Naive thymus-derived CD4-positive, alpha-beta T cell (primary cell): Measurements from ENCODE around the gene BACH1. TPM values are rescaled to one million over a fixed set of nuclear protein-coding genes. Genes with fewer than 3 reads are reported as not detected.
"Not testable (repeated sequence)": the region's sequence is repeated elsewhere in the genome, so short reads cannot be mapped to it uniquely, and the experiment has no call there.

Source experiments
- ATAC-seq: fragments of 150-1000 bp; cut with Tn5 transposase; 2 replicates; pipeline ENCODE4 v1.10.0; 2021; ENCODE audit warnings: mild to moderate bottlenecking, moderate library complexity
- CTCF ChIA-PET: fragments of 350-600 bp; sonication (Branson Sonifier 250); formaldehyde crosslinking; loops from one replicate; lab custom pipeline; 2021; ENCODE audit warnings: antibody characterized with exemption; lab: Charles Lee
- POLR2A ChIA-PET: fragments of 350-600 bp; sonication (Branson Sonifier 250); formaldehyde crosslinking; loops from one replicate; lab custom pipeline; 2021; ENCODE audit warnings: antibody characterized with exemption, inconsistent platforms; lab: Charles Lee
- DNase-seq, 9 donors: peaks; one replicate each; pipeline versions ENCODE4 v3.0.0 to v3.0.0-alpha.2; 2020 to 2022; ENCODE audit warnings: mixed read lengths in 1 of 9
- H3K27ac ChIP-seq: one replicate; pipeline ENCODE4 v1.7.0; 2013; ENCODE audit warnings: mild to moderate bottlenecking, low read depth, low read length, moderate library complexity
- H3K27me3 ChIP-seq, 2 donors: one replicate each; pipeline ENCODE4 v1.7.0; 2013; ENCODE audit warnings: low read length in 2 of 2, mild to moderate bottlenecking in 2 of 2, moderate library complexity in 2 of 2; ENCODE audit not compliant: control insufficient read depth in 2 of 2, insufficient read depth in 2 of 2
- H3K36me3 ChIP-seq, 3 experiments: 1 replicate in 2 of 3; 2 replicates in 1 of 3; pipeline ENCODE4 v1.7.0; 2013; ENCODE audit warnings: low read length in 3 of 3, mild to moderate bottlenecking in 3 of 3, moderate library complexity in 1 of 3; ENCODE audit not compliant: insufficient read depth in 3 of 3, control insufficient read depth in 2 of 3
- H3K4me1 ChIP-seq, 2 donors: one replicate each; pipeline ENCODE4 v1.7.0; 2013; ENCODE audit warnings: low read length in 2 of 2, mild to moderate bottlenecking in 2 of 2, moderate library complexity in 1 of 2; ENCODE audit not compliant: control insufficient read depth in 2 of 2, insufficient read depth in 2 of 2
- H3K4me3 ChIP-seq: 2 replicates; pipeline ENCODE4 v1.7.0; 2013; ENCODE audit warnings: mild to moderate bottlenecking, low read length
- H3K9me3 ChIP-seq, 3 experiments: 1 replicate in 2 of 3; 2 replicates in 1 of 3; pipeline ENCODE4 v1.7.0; 2013; ENCODE audit warnings: low read length in 3 of 3; ENCODE audit not compliant: control insufficient read depth in 2 of 3
- H3K27ac Mint-ChIP-seq, 9 donors: one replicate each; pipeline ENCODE4 v1.8.0; 2020 to 2022; ENCODE audit warnings: mixed read lengths in 9 of 9, mild to moderate bottlenecking in 8 of 9, moderate library complexity in 5 of 9, inconsistent platforms in 2 of 9
- H3K27me3 Mint-ChIP-seq, 5 donors: one replicate each; pipeline ENCODE4 v1.8.0; 2021 to 2022; ENCODE audit warnings: mixed read lengths in 5 of 5, mild to moderate bottlenecking in 1 of 5
- H3K36me3 Mint-ChIP-seq, 5 donors: one replicate each; pipeline ENCODE4 v1.8.0; 2020 to 2022; ENCODE audit warnings: mixed read lengths in 5 of 5, mild to moderate bottlenecking in 3 of 5, inconsistent platforms in 1 of 5
- H3K4me1 Mint-ChIP-seq, 7 donors: one replicate each; pipeline ENCODE4 v1.8.0; 2020 to 2022; ENCODE audit warnings: mixed read lengths in 7 of 7, mild to moderate bottlenecking in 3 of 7, inconsistent platforms in 1 of 7
- H3K4me3 Mint-ChIP-seq, 10 donors: one replicate each; pipeline ENCODE4 v1.8.0; 2020 to 2022; ENCODE audit warnings: mild to moderate bottlenecking in 10 of 10, mixed read lengths in 10 of 10, moderate library complexity in 6 of 10, inconsistent platforms in 2 of 10
- H3K9me3 Mint-ChIP-seq, 11 donors: one replicate each; pipeline ENCODE4 v1.8.0; 2020 to 2022; ENCODE audit warnings: mixed read lengths in 11 of 11, mild to moderate bottlenecking in 4 of 11, inconsistent platforms in 1 of 11, moderate library complexity in 1 of 11
- intact Hi-C, 2 donors: fragments of 100-400 bp; cut with micrococcal nuclease; formaldehyde crosslinking; loops; one replicate each; pipeline ENCODE4 v1.15.1; 2023
- polyA plus RNA-seq, 2 donors: library from polyadenylated mRNA; unstranded; fragments of 300-500 nt; fragmentation: Illumina TruSeq; gene quantifications; one replicate each; pipeline ENCODE4 v1.2.3, GENCODE V29; 2021
- total RNA-seq, 6 experiments: library from RNA in 5 of 6; stranded (reverse) in 5 of 6; gene quantifications; 1 replicate in 5 of 6; 2 replicates in 1 of 6; pipeline ENCODE4 v1.2.3 and lab custom pipeline; 2021 to 2026

The BACH1 gene
- total and polyA plus RNA-seq, 7 experiments from 2014 or later, result 22.6 to 95.6 (median 42.0) TPM

DNA sequence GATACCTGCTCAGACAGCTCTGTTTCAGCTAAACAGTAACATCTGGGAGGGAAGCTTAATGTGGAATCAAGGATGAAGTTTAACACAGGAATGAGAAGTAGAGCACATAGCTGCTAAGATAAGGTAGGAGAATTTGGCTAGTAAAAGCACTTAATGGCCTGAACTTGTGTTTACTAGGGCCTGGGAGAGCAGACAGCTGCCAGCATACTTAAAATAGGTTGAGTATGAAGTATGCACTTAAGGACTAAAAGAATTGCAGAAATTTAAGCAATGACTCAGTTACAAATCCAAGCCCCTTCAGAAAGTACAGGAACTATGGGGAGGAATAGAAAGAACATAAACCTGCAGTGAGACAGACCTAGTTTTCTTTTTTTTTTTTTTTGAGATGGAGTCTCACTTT is 53.0 kb downstream of the BACH1 start:
- Histone ChIP-seq H3K27ac (no peak overlapping the region), H3K4me1 (peaks cover 0 to 6% of the 10 kb centered on the region in 2 donors), H3K4me3 (no peak overlapping the region), H3K36me3 (peaks cover 0 to 9% (median 0%) of the 10 kb centered on the region in 3 experiments), H3K27me3 (no peaks in the 10 kb centered on the region), H3K9me3 (peaks cover 0 to 5% (median 0%) of the 10 kb centered on the region in 3 experiments)
- DNase-seq (no peak), ATAC-seq (no peak)
- Mint-ChIP-seq H3K36me3 (peaks cover 13 to 38% (median 34%) of the 10 kb centered on the region in 5 donors), H3K4me1 (peaks cover 7 to 17% (median 14%) of the 10 kb centered on the region in 7 donors), H3K4me3 (no peak overlapping the region), H3K9me3 (peaks cover 9 to 26% (median 15%) of the 10 kb centered on the region in 11 donors), H3K27ac (no peak overlapping the region), H3K27me3 (no peaks in the 10 kb centered on the region)
- intact Hi-C loops, result no loop called here
- ChIA-PET POLR2A (no interaction called here), CTCF (interaction anchor here (0.6 to 2.6 kb wide), 2 partner anchors 20 to 324 kb away, joined by 4 to 7 read pairs; no protein-coding TSS in a partner anchor)

DNA sequence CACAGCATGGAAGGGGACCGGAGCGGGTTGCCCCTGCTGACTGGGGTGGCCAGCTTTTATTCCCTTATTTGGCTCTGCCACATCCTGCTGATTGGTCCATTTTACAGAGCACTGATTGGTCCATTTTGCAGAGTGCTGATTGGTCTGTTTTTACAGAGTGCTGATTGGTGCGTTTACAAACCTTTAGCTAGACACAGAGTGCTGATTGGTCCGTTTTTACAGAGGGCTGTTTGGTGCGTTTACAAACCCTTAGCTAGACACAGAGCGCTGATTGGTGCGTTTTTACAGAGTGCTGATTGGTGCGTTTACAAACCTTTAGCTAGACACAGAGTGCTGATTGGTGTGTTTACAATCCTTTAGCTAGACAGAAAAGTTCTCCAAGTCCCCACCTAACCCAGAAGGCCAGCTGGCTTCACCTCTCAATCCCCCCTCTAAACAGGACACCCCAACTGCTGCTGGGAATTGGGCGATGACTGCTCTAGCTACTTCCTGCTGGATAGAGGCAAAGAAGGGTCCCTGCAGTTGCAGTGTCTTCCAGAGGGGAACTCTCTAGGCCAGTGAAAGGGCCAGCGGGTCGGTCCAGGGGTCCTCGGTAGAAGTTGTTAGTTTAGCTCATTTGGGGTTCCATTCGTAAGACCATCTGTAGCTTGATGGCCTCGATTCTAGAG is 56.5 kb downstream of the BACH1 start:
- DNase-seq, H3K4me3 Mint-ChIP-seq, H3K4me1 ChIP-seq, H3K4me3 ChIP-seq, intact Hi-C loops, CTCF ChIA-PET, POLR2A ChIA-PET, H3K27me3 ChIP-seq, H3K36me3 ChIP-seq, H3K9me3 ChIP-seq, H3K27me3 Mint-ChIP-seq, H3K27ac ChIP-seq, ATAC-seq, H3K27ac Mint-ChIP-seq: not testable (repeated sequence)
- Mint-ChIP-seq H3K4me1 (peaks cover 4 to 21% (median 10%) of the 10 kb centered on the region in 7 donors), H3K9me3 (peaks cover 9 to 26% (median 15%) of the 10 kb centered on the region in 11 donors), H3K36me3 (peaks cover 13 to 42% (median 36%) of the 10 kb centered on the region in 5 donors)

DNA sequence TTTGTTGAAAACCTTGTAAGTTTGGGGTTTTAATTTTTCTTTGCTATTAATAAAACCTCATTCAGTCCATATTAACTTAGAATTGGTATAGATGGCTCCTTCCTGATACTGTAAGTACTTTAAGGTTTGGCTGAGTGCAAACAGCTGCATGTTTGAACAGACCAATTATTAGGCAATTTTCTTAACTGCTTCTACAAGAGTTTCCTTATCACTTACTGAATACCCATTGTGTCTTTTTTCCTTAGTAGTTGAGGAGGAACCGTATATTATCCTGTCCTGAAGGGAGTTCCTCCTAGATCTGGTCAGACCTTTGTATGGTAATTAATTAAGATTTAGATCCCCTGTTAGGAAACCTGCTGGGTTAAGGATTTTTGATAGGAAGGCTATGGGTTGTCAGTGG is 57.6 kb downstream of the BACH1 start:
- peaks cover 4 to 21% (median 10%) of the 10 kb centered on the region in 7 donors for H3K4me1 Mint-ChIP-seq
- H3K4me3 Mint-ChIP-seq, H3K4me1 ChIP-seq, ATAC-seq, CTCF ChIA-PET, H3K27me3 Mint-ChIP-seq, H3K36me3 ChIP-seq, H3K27me3 ChIP-seq, H3K27ac ChIP-seq, POLR2A ChIA-PET, H3K4me3 ChIP-seq, H3K9me3 ChIP-seq, H3K27ac Mint-ChIP-seq, intact Hi-C loops, DNase-seq: not testable (repeated sequence)
- peaks cover 13 to 36% (median 31%) of the 10 kb centered on the region in 5 donors for H3K36me3 Mint-ChIP-seq
- H3K9me3 Mint-ChIP-seq, result peaks cover 9 to 26% (median 15%) of the 10 kb centered on the region in 11 donors

DNA sequence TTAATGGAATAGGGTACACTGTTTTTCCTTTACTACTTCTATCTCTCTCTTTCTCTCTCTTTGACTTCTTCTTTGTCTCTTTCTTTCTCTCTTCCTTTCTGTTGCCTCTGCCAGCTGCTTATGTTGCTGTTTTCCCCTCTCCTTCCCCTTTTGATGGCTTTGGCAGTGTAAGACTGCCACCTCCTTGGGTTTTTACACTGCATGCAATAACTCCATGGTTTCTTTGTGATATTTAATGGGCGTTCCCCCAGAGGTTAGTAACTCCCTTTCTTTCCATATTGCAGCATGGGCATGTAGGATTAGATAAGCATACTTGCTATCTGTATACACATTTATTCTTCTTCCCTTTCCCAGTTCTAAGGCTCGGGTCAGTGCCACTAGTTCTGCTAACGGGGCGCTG is 58.1 kb downstream of the BACH1 start:
- H3K4me3 Mint-ChIP-seq, DNase-seq, H3K4me3 ChIP-seq, H3K27me3 Mint-ChIP-seq, H3K27ac ChIP-seq, intact Hi-C loops, H3K27me3 ChIP-seq, H3K36me3 ChIP-seq, H3K4me1 ChIP-seq, ATAC-seq, POLR2A ChIA-PET, H3K9me3 ChIP-seq: not testable (repeated sequence)
- CTCF ChIA-PET, result interaction anchor here (1.2 kb wide), 1 partner anchor 101 kb away, joined by 5 read pairs; no protein-coding TSS in a partner anchor
- Mint-ChIP-seq H3K4me1 (peaks cover 4 to 21% (median 10%) of the 10 kb centered on the region in 7 donors), H3K27ac (peak overlapping the region in 1 of 9 donors; percentile 33), H3K9me3 (peaks cover 9 to 26% (median 15%) of the 10 kb centered on the region in 11 donors), H3K36me3 (peaks cover 13 to 32% (median 26%) of the 10 kb centered on the region in 5 donors)

DNA sequence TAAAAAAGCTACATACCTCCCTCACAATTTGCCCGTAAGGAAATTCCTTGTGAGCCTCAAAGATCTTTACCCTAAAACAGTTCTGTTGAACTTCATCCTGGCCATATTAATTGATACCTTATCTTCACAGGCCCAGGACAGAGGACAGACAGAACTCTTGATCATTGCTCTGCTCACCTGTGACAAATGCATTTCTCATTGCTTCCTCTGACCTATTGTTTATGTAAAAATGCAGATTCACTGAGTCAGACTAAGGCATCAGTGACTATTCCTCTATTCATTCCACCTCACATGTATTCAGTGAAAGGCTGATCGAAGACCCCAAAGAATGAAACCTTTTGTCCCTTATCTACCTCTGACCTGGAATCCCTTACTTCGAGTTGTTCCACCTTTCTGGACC is 61.0 kb downstream of the BACH1 start:
- peaks cover 8 to 20% (median 15%) of the 10 kb centered on the region in 5 donors for H3K36me3 Mint-ChIP-seq
- H3K4me1 Mint-ChIP-seq, result peaks cover 4 to 21% (median 10%) of the 10 kb centered on the region in 7 donors
- peaks cover 0 to 2% (median 0%) of the 10 kb centered on the region in 3 experiments for H3K36me3 ChIP-seq
- H3K27me3 Mint-ChIP-seq, result no peaks in the 10 kb centered on the region
- H3K9me3 ChIP-seq, result peaks cover 0 to 3% (median 0%) of the 10 kb centered on the region in 3 experiments
- intact Hi-C loops, result no loop called here
- ATAC-seq (no peak), DNase-seq (no peak)
- H3K4me1 ChIP-seq, result no peaks in the 10 kb centered on the region
- H3K27ac ChIP-seq, result no peak overlapping the region
- ChIA-PET POLR2A (no interaction called here), CTCF (interaction anchor here (0.6 kb wide), 1 partner anchor 16 kb away, joined by 3 read pairs; no protein-coding TSS in a partner anchor)
- no peak overlapping the region for H3K4me3 ChIP-seq
- H3K4me3 Mint-ChIP-seq, result no peak overlapping the region
- peaks cover under 1 to 13% (median 4%) of the 10 kb centered on the region in 11 donors for H3K9me3 Mint-ChIP-seq
- no peak overlapping the region for H3K27ac Mint-ChIP-seq
- H3K27me3 ChIP-seq, result no peaks in the 10 kb centered on the region

DNA sequence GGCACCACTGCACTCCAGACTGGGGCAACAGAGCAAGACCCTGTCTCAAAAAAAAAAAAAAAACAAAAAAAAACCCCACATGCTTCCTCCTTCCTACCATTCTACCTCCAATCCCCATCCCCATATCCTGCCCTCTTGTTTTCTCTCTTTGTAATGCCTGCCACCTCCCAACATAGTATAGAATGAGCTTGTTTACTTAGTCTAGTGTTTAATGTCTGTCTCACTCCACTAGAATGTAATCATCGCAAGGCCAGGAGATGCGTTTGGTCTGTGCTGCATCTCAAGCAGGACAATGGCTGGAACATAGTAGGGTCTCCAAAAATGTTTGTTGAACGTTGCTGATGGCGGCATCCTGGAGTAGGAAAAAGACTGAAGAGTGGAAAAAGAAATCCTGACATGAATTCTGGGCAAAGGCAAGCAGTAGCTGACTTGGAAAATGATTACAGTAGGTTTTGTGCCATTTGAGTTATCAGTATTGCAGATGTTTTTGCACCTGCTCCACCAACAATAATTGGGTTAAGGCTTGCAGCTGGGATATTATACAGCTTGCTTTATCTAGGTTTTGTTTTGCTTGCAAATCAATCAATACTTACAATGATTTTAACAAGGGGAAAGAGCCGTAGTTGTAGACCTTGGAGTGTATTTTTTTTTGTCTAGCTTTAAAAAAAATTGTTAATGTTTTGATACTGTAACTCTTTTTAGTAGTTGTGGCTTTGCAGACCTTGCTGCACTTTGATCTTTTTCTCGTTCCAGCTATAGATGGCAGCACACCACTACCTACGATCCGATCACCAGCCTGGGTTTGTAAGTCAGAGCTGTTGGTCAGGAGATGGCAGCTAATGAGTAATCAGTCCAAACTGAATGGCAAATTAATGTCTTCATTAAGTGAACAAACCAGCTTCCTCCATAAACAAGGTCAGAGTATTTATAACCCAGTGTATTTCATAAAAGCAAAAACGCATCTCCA is 62.4 kb downstream of the BACH1 start:
- ATAC-seq (no peak), DNase-seq (peak in 4 of 9 donors; percentile 11 to 48 (median 36))
- Mint-ChIP-seq H3K4me1 (peaks cover 4 to 21% (median 11%) of the 10 kb centered on the region in 7 donors), H3K27ac (peak overlapping the region in 1 of 9 donors; percentile 70), H3K36me3 (peaks cover 6 to 21% (median 16%) of the 10 kb centered on the region in 5 donors), H3K9me3 (peaks cover 0 to 3% (median 0%) of the 10 kb centered on the region in 11 donors), H3K4me3 (no peak overlapping the region), H3K27me3 (no peaks in the 10 kb centered on the region)
- Histone ChIP-seq H3K9me3 (no peaks in the 10 kb centered on the region), H3K4me3 (no peak overlapping the region), H3K27me3 (no peaks in the 10 kb centered on the region), H3K36me3 (no peaks in the 10 kb centered on the region), H3K4me1 (no peaks in the 10 kb centered on the region), H3K27ac (no peak overlapping the region)
- intact Hi-C loops, result no loop called here
- ChIA-PET CTCF (interaction anchor here (0.5 to 2.1 kb wide), 8 partner anchors 10 to 490 kb away, joined by 3 to 12 read pairs (median 4); no protein-coding TSS in a partner anchor), POLR2A (no interaction called here)
